Stimulated activated CD8-positive, alpha-beta memory T cell treated with anti-CD3 and anti-CD28 coated beads, Interleukin-4, amount 100 ng/mL, for 4 hours (primary cell): ENCODE measurements around the gene ASXL1.

Experiments
- DNase-seq, 2 donors: peaks; one replicate each; pipeline ENCODE4 v3.0.0-alpha.2; 2020; ENCODE audit warnings: low read depth in 2 of 2, low spot score in 1 of 2

Gene ASXL1

GRCh38 chr20:32400476-32400875 lies 42.3 kb downstream of the ASXL1 start:
- no peak for DNase-seq

- DNase-seq: no peak
Measured at GRCh38 chr20:32404017-32404416, 45.9 kb downstream of the ASXL1 start.

- DNase-seq: no peak
Measured at GRCh38 chr20:32406701-32407100, 48.6 kb downstream of the ASXL1 start.

- DNase-seq: peak; percentile 45 to 48
Measured at GRCh38 chr20:32407131-32407750, 49.1 kb downstream of the ASXL1 start.

- no peak for DNase-seq
Measured at GRCh38 chr20:32411955-32412706, 54.0 kb downstream of the ASXL1 start.

- DNase-seq: no peak
Measured at GRCh38 chr20:32415494-32415893, 57.4 kb downstream of the ASXL1 start.

GRCh38 chr20:32416206-32416605 lies 58.1 kb downstream of the ASXL1 start:
- DNase-seq: no peak

GRCh38 chr20:32418376-32418775 lies 60.2 kb downstream of the ASXL1 start:
- DNase-seq: no peak

GRCh38 chr20:32421290-32421689 lies 63.2 kb downstream of the ASXL1 start:
- DNase-seq: no peak

- no peak for DNase-seq
Measured at GRCh38 chr20:32427996-32428395, 69.9 kb downstream of the ASXL1 start.

- no peak for DNase-seq
Measured at GRCh38 chr20:32429343-32429742, 71.2 kb downstream of the ASXL1 start.

GRCh38 chr20:32429745-32430360 lies 71.7 kb downstream of the ASXL1 start:
- no peak for DNase-seq

GRCh38 chr20:32431457-32431856 lies 73.3 kb downstream of the ASXL1 start:
- DNase-seq: no peak

GRCh38 chr20:32432277-32432676 lies 74.1 kb downstream of the ASXL1 start:
- DNase-seq: no peak

GRCh38 chr20:32433311-32434021 lies 75.3 kb downstream of the ASXL1 start:
- no peak for DNase-seq

GRCh38 chr20:32434434-32434833 lies 76.3 kb downstream of the ASXL1 start:
- no peak for DNase-seq

GRCh38 chr20:32435449-32436107 lies 77.4 kb downstream of the ASXL1 start:
- DNase-seq: no peak

GRCh38 chr20:32436142-32436861 lies 78.2 kb downstream of the ASXL1 start:
- DNase-seq: no peak

GRCh38 chr20:32436968-32437367 lies 78.8 kb downstream of the ASXL1 start:
- no peak for DNase-seq

GRCh38 chr20:32437391-32438074 lies 79.4 kb downstream of the ASXL1 start:
- DNase-seq: no peak
